ENCODE measurements around the gene ESYT1. TPM values are rescaled to one million over a fixed set of nuclear protein-coding genes. Genes with fewer than 3 reads are reported as not detected.

ESYT1 gene
- total RNA-seq, 4 donors from 2014 or later, result 128 to 234 (median 167) TPM

GRCh38 chr12:56129206-56129941 lies 1.3 kb downstream of the ESYT1 start:
- Histone ChIP-seq H3K9me3 (no peaks in the 10 kb centered on the region), H3K4me1 (peaks cover 7 to 50% (median 14%) of the 10 kb centered on the region in 3 donors), H3K4me3 (peak overlapping the region; percentile 71 to 93), H3K27me3 (no peaks in the 10 kb centered on the region), H3K27ac (peak overlapping the region; percentile 90 to 100 (median 97)), H3K36me3 (peaks cover 0 to 43% of the 10 kb centered on the region in 2 donors)
- ATAC-seq, result no peak
- TF ChIP-seq EP300 (IDR thresholded peaks at IDR 0.05) (no peak), POLR2AphosphoS5 (IDR thresholded peaks at IDR 0.05) (peak; percentile 72), CTCF (IDR thresholded peaks at IDR 0.05) (no peak), POLR2A (IDR thresholded peaks at IDR 0.05) (peak; percentile 38 to 55)
- 17 to 33% methylated on average over 1 to 2 of the region's 29 CpGs for WGBS, 2 donors (ENCODE audit: low coverage in 1 of 2)

DNA sequence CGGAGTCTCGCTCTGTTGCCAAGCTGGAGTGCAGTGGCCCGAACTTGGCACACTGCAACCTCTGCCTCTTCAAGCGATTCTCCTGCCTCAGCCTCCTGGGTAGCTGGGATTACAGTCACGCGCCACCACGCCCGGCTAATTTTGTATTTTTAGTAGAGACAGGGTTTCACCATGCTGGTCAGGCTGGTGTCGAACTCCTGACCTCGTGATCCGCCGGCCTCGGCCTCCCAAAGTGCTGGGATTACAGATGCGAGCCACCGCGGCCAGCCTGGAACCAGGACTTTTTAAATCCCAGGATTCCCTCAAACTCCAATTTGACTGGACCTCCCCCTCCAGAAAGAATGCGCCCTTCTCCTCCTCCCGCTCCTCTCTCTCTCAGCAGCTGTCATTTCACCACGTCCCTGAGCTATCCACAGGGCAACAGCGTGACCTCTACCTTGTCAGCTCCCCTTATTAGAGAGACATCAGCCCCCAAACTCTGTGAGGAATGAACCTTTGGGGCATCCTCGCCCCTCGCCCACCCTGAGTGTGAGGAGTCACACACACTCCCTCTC lies 2.0 kb downstream of the ESYT1 start:
- H3K9me3 ChIP-seq, result no peaks in the 10 kb centered on the region
- H3K4me3 ChIP-seq, result peak overlapping the region; percentile 71 to 93
- H3K36me3 ChIP-seq, result peaks cover 0 to 49% of the 10 kb centered on the region in 2 donors
- no peaks in the 10 kb centered on the region for H3K27me3 ChIP-seq
- TF ChIP-seq POLR2A (IDR thresholded peaks at IDR 0.05) (no peak), CTCF (IDR thresholded peaks at IDR 0.05) (no peak), EP300 (IDR thresholded peaks at IDR 0.05) (no peak), POLR2AphosphoS5 (IDR thresholded peaks at IDR 0.05) (no peak)
- WGBS, 2 donors (ENCODE audit: low coverage in 1 of 2), result 30 to 31% methylated on average over 6 to 13 of the region's 22 CpGs
- peaks cover 7 to 43% (median 14%) of the 10 kb centered on the region in 3 donors for H3K4me1 ChIP-seq
- no peak for ATAC-seq
- peak overlapping the region; percentile 90 to 100 (median 97) for H3K27ac ChIP-seq

- no peak overlapping the region for H3K4me3 ChIP-seq
- H3K27ac ChIP-seq, result peak overlapping the region; percentile 90 to 100 (median 97)
- H3K4me1 ChIP-seq, result peaks cover 7 to 35% (median 14%) of the 10 kb centered on the region in 3 donors
- no peaks in the 10 kb centered on the region for H3K27me3 ChIP-seq
- no peaks in the 10 kb centered on the region for H3K9me3 ChIP-seq
- ATAC-seq, result no peak
- peaks cover 0 to 58% of the 10 kb centered on the region in 2 donors for H3K36me3 ChIP-seq
- TF ChIP-seq POLR2A (IDR thresholded peaks at IDR 0.05) (no peak), CTCF (IDR thresholded peaks at IDR 0.05) (no peak), POLR2AphosphoS5 (IDR thresholded peaks at IDR 0.05) (no peak), EP300 (IDR thresholded peaks at IDR 0.05) (no peak)
- 89% methylated on average over 3 of the region's 4 CpGs; no CpG with 5 or more reads in 1 of the 2 donors for WGBS, 2 donors (ENCODE audit: low coverage in 1 of 2)
Observed at GRCh38 chr12:56130876-56131275, 2.8 kb downstream of the ESYT1 start.

- 93% methylated on average over 3 to 6 of the region's 6 CpGs for WGBS, 2 donors (ENCODE audit: low coverage in 1 of 2)
- no peak for ATAC-seq
- Histone ChIP-seq H3K4me1 (peaks cover 0 to 11% (median 5%) of the 10 kb centered on the region in 3 donors), H3K36me3 (peaks cover 3 to 98% of the 10 kb centered on the region in 2 donors), H3K27ac (no peak overlapping the region), H3K27me3 (no peaks in the 10 kb centered on the region), H3K9me3 (no peaks in the 10 kb centered on the region), H3K4me3 (no peak overlapping the region)
- TF ChIP-seq POLR2AphosphoS5 (IDR thresholded peaks at IDR 0.05) (no peak), CTCF (IDR thresholded peaks at IDR 0.05) (no peak), EP300 (IDR thresholded peaks at IDR 0.05) (no peak), POLR2A (IDR thresholded peaks at IDR 0.05) (no peak)
Observed at GRCh38 chr12:56134897-56135296, 6.8 kb downstream of the ESYT1 start.
